Endothelial cell of umbilical vein (primary cell): ENCODE results near the gene JAM2. TPM values are rescaled to one million over a fixed set of nuclear protein-coding genes. Genes with fewer than 3 reads are reported as not detected.

ENCODE experiments used
- BruUV-seq: library from RNA; stranded (reverse); fragments of 400-500 nt; replicated peaks from 2 replicates; lab custom pipeline; 2021; lab: Mats Ljungman, UMichigan
- CTCF ChIA-PET: fragments of 300-600, 350-600 bp; sonication (Branson Sonifier 250); formaldehyde crosslinking; loops from one replicate; lab custom pipeline; 2021; ENCODE audit warnings: antibody characterized with exemption, inconsistent platforms; lab: Charles Lee
- POLR2A ChIA-PET: fragments of 300-600, 350-600 bp; sonication (Branson Sonifier 250); formaldehyde crosslinking; loops from one replicate; lab custom pipeline; 2021; ENCODE audit warnings: antibody characterized with exemption, inconsistent platforms; lab: Charles Lee
- DNase-seq: peaks from one replicate; pipeline ENCODE4 v3.0.0-alpha.2; 2011; ENCODE audit warnings: low read depth, low spot score
- FAIRE-seq: peaks from 2 replicates; lab custom pipeline; 2011; peaks lifted over from hg19 to GRCh38; lab: Jason Lieb, UNC
- H2AFZ ChIP-seq: 2 replicates; pipeline ENCODE4 v1.6.0; 2012; ENCODE audit warnings: low read depth, low read length, control low read depth, inconsistent platforms
- H3K27ac ChIP-seq: 2 replicates; pipeline ENCODE4 v1.5.1; 2011; ENCODE audit warnings: low read depth, mild to moderate bottlenecking, control low read depth, low read length, moderate library complexity; ENCODE audit not compliant: insufficient read depth
- H3K27me3 ChIP-seq, 2 experiments: 2 replicates each; pipeline versions ENCODE4 v1.6.0 to v1.6.1; 2011; ENCODE audit warnings: low read length in 2 of 2, mixed read lengths in 1 of 2; ENCODE audit not compliant: control insufficient read depth in 2 of 2, insufficient read depth in 2 of 2
- H3K36me3 ChIP-seq, 2 experiments: 2 replicates in 1 of 2; 3 replicates in 1 of 2; pipeline ENCODE4 v1.5.1; 2011; ENCODE audit warnings: low read length in 2 of 2, mild to moderate bottlenecking in 1 of 2, moderate library complexity in 1 of 2; ENCODE audit not compliant: control insufficient read depth in 2 of 2, insufficient read depth in 2 of 2; ENCODE audit errors: extremely low read depth in 1 of 2
- H3K4me1 ChIP-seq: 3 replicates; pipeline ENCODE4 v1.5.1; 2011; ENCODE audit warnings: mild to moderate bottlenecking, low read length; ENCODE audit not compliant: control insufficient read depth, insufficient read depth; ENCODE audit errors: extremely low read depth
- H3K4me2 ChIP-seq: 2 replicates; pipeline ENCODE4 v1.6.1; 2011; ENCODE audit warnings: low read length, control low read depth, mixed read lengths; ENCODE audit not compliant: insufficient read depth
- H3K4me3 ChIP-seq, 3 experiments: fragments of 200-600 bp in 1 of 3; sonication (generic), shearing (Covaris generic) in 1 of 3; replicated peaks in 1 of 3; 2 replicates each; pipeline ENCODE4 v1.5.1; 2011 to 2016; ENCODE audit warnings: control low read depth in 3 of 3, low read length in 3 of 3, mild to moderate bottlenecking in 2 of 3, inconsistent platforms in 1 of 3, low read depth in 1 of 3, moderate library complexity in 1 of 3; ENCODE audit not compliant: insufficient read depth in 1 of 3
- H3K79me2 ChIP-seq: 2 replicates; pipeline ENCODE4 v1.6.0; 2012; ENCODE audit warnings: low read length, inconsistent platforms; ENCODE audit not compliant: control insufficient read depth, insufficient read depth
- H3K9ac ChIP-seq: replicated peaks from 2 replicates; pipeline ENCODE3; 2011; ENCODE audit warnings: low read length, control low read depth; ENCODE audit not compliant: insufficient read depth; ENCODE audit errors: extremely low read depth
- H3K9me1 ChIP-seq: replicated peaks from 3 replicates; pipeline ENCODE4 v1.6.0; 2011; ENCODE audit warnings: mild to moderate bottlenecking, low read length; ENCODE audit not compliant: control insufficient read depth, insufficient read depth; ENCODE audit errors: extremely low read depth
- H3K9me3 ChIP-seq: replicated peaks from 2 replicates; pipeline ENCODE4 v1.5.1; 2012; ENCODE audit warnings: low read length, inconsistent platforms; ENCODE audit not compliant: control insufficient read depth, insufficient read depth
- H4K20me1 ChIP-seq: replicated peaks from 2 replicates; pipeline ENCODE3; 2011; ENCODE audit warnings: mild to moderate bottlenecking, low read length; ENCODE audit not compliant: control insufficient read depth, insufficient read depth; ENCODE audit errors: extremely low read depth
- CTCF ChIP-seq, 2 donors: IDR thresholded peaks; 1 replicate in 1 of 2; 2 replicates in 1 of 2; pipeline ENCODE4 v1.5.1; 2011; ENCODE audit warnings: low read length in 2 of 2, mild to moderate bottlenecking in 2 of 2, moderate library complexity in 2 of 2, control low read depth in 1 of 2, inconsistent platforms in 1 of 2, low read depth in 1 of 2; ENCODE audit not compliant: insufficient read depth in 1 of 2; ENCODE audit errors: extremely low read depth in 1 of 2
- EZH2 ChIP-seq: IDR thresholded peaks from 2 replicates; pipeline ENCODE4 v1.6.1; 2012; ENCODE audit warnings: borderline replicate concordance, low read depth, mild to moderate bottlenecking, moderate library complexity, low read length, inconsistent platforms; ENCODE audit not compliant: severe bottlenecking
- FOS ChIP-seq: IDR thresholded peaks from 2 replicates; pipeline ENCODE4 v1.6.1; 2011; ENCODE audit warnings: mild to moderate bottlenecking, low read length, moderate library complexity, borderline replicate concordance; ENCODE audit not compliant: insufficient read depth
- GATA2 ChIP-seq: IDR thresholded peaks from 2 replicates; pipeline ENCODE4 v1.7.0; 2011; ENCODE audit warnings: low read depth, mild to moderate bottlenecking, moderate library complexity, mixed read lengths, low read length; ENCODE audit not compliant: insufficient read length, insufficient read depth
- JUN ChIP-seq: IDR thresholded peaks from 2 replicates; pipeline ENCODE4 v1.6.1; 2011; ENCODE audit warnings: borderline replicate concordance, low read depth; ENCODE audit not compliant: insufficient read length, insufficient read depth
- MAX ChIP-seq: IDR thresholded peaks from 2 replicates; pipeline ENCODE4 v1.6.1; 2011; ENCODE audit not compliant: insufficient read depth, insufficient read length
- MYC ChIP-seq: IDR thresholded peaks from one replicate; pipeline ENCODE4 v1.6.1; 2011; ENCODE audit warnings: mild to moderate bottlenecking, low read depth, low read length
- POLR2A ChIP-seq: IDR thresholded peaks from 2 replicates; pipeline ENCODE4 v1.6.1; 2012; ENCODE audit warnings: low read depth, mild to moderate bottlenecking, control low read depth, low read length
- POLR2AphosphoS5 ChIP-seq: IDR thresholded peaks from 2 replicates; pipeline ENCODE4 v1.6.1; 2012; ENCODE audit warnings: low read depth, mild to moderate bottlenecking, control low read depth, low read length, moderate library complexity; ENCODE audit not compliant: insufficient read depth
- dilution Hi-C: fragments of 300-500 bp; cut with MboI; formaldehyde crosslinking; loops from one replicate; pipeline ENCODE4 v1.15.0; 2019; ENCODE audit warnings: low sequenced_read_pairs; ENCODE audit not compliant: extremely low pct_ligation_motif_present
- intact Hi-C: fragments of 100-400 bp; cut with micrococcal nuclease; formaldehyde crosslinking; loops from one replicate; pipeline ENCODE4 v1.10.0; 2022
- polyA plus RNA-seq, 4 experiments: library from polyadenylated mRNA; depleted of rRNA in 3 of 4; stranded (reverse) in 3 of 4; unstranded in 1 of 4; fragments of >200 nt; gene quantifications; 2 replicates each; pipeline versions ENCODE4 v1.2.1 to v1.2.3, GENCODE V29; 2011 to 2012; ENCODE audit warnings: missing spikeins in 1 of 4
- total RNA-seq: library from RNA; stranded (reverse); gene quantifications from 2 replicates; pipeline ENCODE4 v1.2.3, GENCODE V29; 2021

Gene JAM2
- total and polyA plus RNA-seq, 2 donors (not counting 3 experiments of a cell fraction or from before 2014, with no cell fraction given) = 0.14 to 0.20 TPM

DNA sequence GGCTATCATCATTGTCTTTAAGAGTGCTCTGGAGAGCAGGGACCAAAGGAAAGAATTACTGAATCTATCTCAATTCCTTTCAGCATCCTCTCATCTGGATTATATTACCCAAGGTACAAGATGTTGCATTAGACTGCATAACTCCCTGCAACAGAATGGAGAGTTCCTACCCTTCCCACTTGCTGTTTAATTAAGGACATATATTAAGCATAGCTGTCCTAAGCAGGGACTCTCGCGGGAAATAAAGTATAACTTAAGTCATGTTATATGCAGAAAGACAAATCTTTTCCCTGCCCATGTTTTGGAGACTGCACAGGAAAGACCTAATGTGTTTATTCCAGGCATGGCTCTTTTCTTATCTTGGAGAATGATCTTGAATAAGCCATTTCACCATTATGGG lies 6.8 kb upstream of the JAM2 start:
- Histone ChIP-seq H4K20me1 (no peaks in the 10 kb centered on the region), H3K9ac (no peak overlapping the region), H3K9me3 (no peaks in the 10 kb centered on the region), H3K4me3 (no peak overlapping the region), H3K4me1 (no peaks in the 10 kb centered on the region), H3K79me2 (no peaks in the 10 kb centered on the region), H3K27ac (no peak overlapping the region), H3K9me1 (no peaks in the 10 kb centered on the region), H3K27me3 (no peaks in the 10 kb centered on the region), H3K36me3 (no peaks in the 10 kb centered on the region), H3K4me2 (no peak overlapping the region), H2AFZ (no peak overlapping the region)
- BruUV-seq = no TSS peak
- intact Hi-C loops = no loop called here
- ChIA-PET POLR2A (no interaction called here), CTCF (no interaction called here)
- no peak for DNase-seq
- no peak for TF ChIP-seq MAX
- no peak for TF ChIP-seq FOS
- no peak for FAIRE-seq
- dilution Hi-C loops = no loop called here

GRCh38 chr21:25635310-25635709 lies 3.7 kb upstream of the JAM2 start:
- no peaks in the 10 kb centered on the region for H3K9me3 ChIP-seq
- no peak overlapping the region for H3K4me2 ChIP-seq
- no peak overlapping the region for H3K4me3 ChIP-seq
- dilution Hi-C loops (no loop called here), intact Hi-C loops (no loop called here)
- ChIA-PET POLR2A (no interaction called here), CTCF (no interaction called here)
- H4K20me1 ChIP-seq = no peaks in the 10 kb centered on the region
- H3K4me1 ChIP-seq = peaks cover 11% of the 10 kb centered on the region
- H3K36me3 ChIP-seq = no peaks in the 10 kb centered on the region
- FAIRE-seq (no peak), DNase-seq (no peak)
- no peaks in the 10 kb centered on the region for H3K79me2 ChIP-seq
- peaks cover 8 to 18% of the 10 kb centered on the region in 2 experiments for H3K27me3 ChIP-seq
- H3K27ac ChIP-seq = no peak overlapping the region
- H3K9me1 ChIP-seq = no peaks in the 10 kb centered on the region
- BruUV-seq = no TSS peak
- TF ChIP-seq JUN (no peak), GATA2 (no peak), EZH2 (no peak), POLR2AphosphoS5 (no peak), MAX (no peak), FOS (no peak), MYC (no peak), POLR2A (no peak), CTCF (IDR thresholded peaks at IDR 0.05; ENCODE audit: extremely low read depth in 1 of 2, insufficient read depth in 1 of 2, low read depth in 1 of 2, low read length in 2 of 2) (no peak)
- no peak overlapping the region for H3K9ac ChIP-seq
- H2AFZ ChIP-seq = no peak overlapping the region
